Keratinocyte (primary cell): Measurements from ENCODE around the gene TFAP2E. TPM values are rescaled to one million over a fixed set of nuclear protein-coding genes. Genes with fewer than 3 reads are reported as not detected.

Source experiments
- DNase-seq: peaks from one replicate; pipeline ENCODE4 v3.0.0-alpha.2; 2011; ENCODE audit warnings: low read depth, missing footprints, low spot score
- FAIRE-seq: peaks from 2 replicates; lab custom pipeline; 2011; peaks lifted over from hg19 to GRCh38; lab: Jason Lieb, UNC
- H2AFZ ChIP-seq: 2 replicates; pipeline ENCODE4 v1.6.0; 2012; ENCODE audit warnings: low read length, control low read depth, inconsistent platforms; ENCODE audit not compliant: control insufficient read depth
- H3K27ac ChIP-seq: 2 replicates; pipeline ENCODE4 v1.5.1; 2011; ENCODE audit warnings: low read length; ENCODE audit not compliant: control insufficient read depth, insufficient read depth
- H3K27me3 ChIP-seq: 3 replicates; pipeline ENCODE4 v1.6.0; 2011; ENCODE audit warnings: low read length; ENCODE audit not compliant: control insufficient read depth, insufficient read depth; ENCODE audit errors: extremely low read depth
- H3K36me3 ChIP-seq, 2 experiments: 2 replicates in 1 of 2; 3 replicates in 1 of 2; pipeline ENCODE4 v1.5.1; 2011; ENCODE audit warnings: low read length in 2 of 2, mild to moderate bottlenecking in 1 of 2; ENCODE audit not compliant: control insufficient read depth in 2 of 2, insufficient read depth in 2 of 2; ENCODE audit errors: extremely low read depth in 1 of 2
- H3K4me1 ChIP-seq: 3 replicates; pipeline ENCODE4 v1.5.1; 2011; ENCODE audit warnings: low read length; ENCODE audit not compliant: control insufficient read depth, insufficient read depth; ENCODE audit errors: extremely low read depth
- H3K4me2 ChIP-seq: 3 replicates; pipeline ENCODE4 v1.6.0; 2011; ENCODE audit warnings: low read depth, low read length; ENCODE audit not compliant: control insufficient read depth, insufficient read depth; ENCODE audit errors: extremely low read depth
- H3K4me3 ChIP-seq, 3 experiments: fragments of 200-600 bp in 1 of 3; sonication (generic) in 1 of 3; 2 replicates in 2 of 3; 3 replicates in 1 of 3; pipeline ENCODE4 v1.5.1; 2011 to 2016; ENCODE audit warnings: low read length in 3 of 3, mild to moderate bottlenecking in 3 of 3, control low read depth in 2 of 3, inconsistent platforms in 1 of 3, low read depth in 1 of 3, mixed read lengths in 1 of 3, mixed run types in 1 of 3, moderate library complexity in 1 of 3; ENCODE audit not compliant: control insufficient read depth in 2 of 3, insufficient read depth in 2 of 3; ENCODE audit errors: extremely low read depth in 1 of 3
- H3K79me2 ChIP-seq: 2 replicates; pipeline ENCODE4 v1.6.0; 2012; ENCODE audit warnings: low read length; ENCODE audit not compliant: control insufficient read depth, insufficient read depth
- H3K9ac ChIP-seq: 3 replicates; pipeline ENCODE4 v1.6.0; 2011; ENCODE audit warnings: low read length; ENCODE audit not compliant: control insufficient read depth, insufficient read depth; ENCODE audit errors: extremely low read depth
- H3K9me1 ChIP-seq: 3 replicates; pipeline ENCODE4 v1.6.0; 2011; ENCODE audit warnings: low read length; ENCODE audit not compliant: control insufficient read depth, insufficient read depth; ENCODE audit errors: extremely low read depth
- H3K9me3 ChIP-seq: 2 replicates; pipeline ENCODE4 v1.5.1; 2012; ENCODE audit warnings: low read depth, low read length; ENCODE audit not compliant: control insufficient read depth
- H4K20me1 ChIP-seq: 3 replicates; pipeline ENCODE4 v1.6.0; 2011; ENCODE audit warnings: low read length; ENCODE audit not compliant: control insufficient read depth, insufficient read depth; ENCODE audit errors: extremely low read depth
- EZH2 ChIP-seq: IDR thresholded peaks from one replicate; pipeline ENCODE4 v1.6.1; 2012; ENCODE audit warnings: inconsistent platforms, mild to moderate bottlenecking, low read length, moderate library complexity
- dilution Hi-C: fragments of 300-500 bp; cut with MboI; formaldehyde crosslinking; loops from one replicate; pipeline ENCODE4 v1.7.0; 2020; ENCODE audit warnings: low sequenced_read_pairs; ENCODE audit not compliant: extremely low pct_ligation_motif_present
- polyA plus RNA-seq, 5 experiments: library from polyadenylated mRNA; depleted of rRNA in 3 of 5; stranded (reverse) in 3 of 5; stranded (forward) in 1 of 5; unstranded in 1 of 5; fragments of >200 nt; gene quantifications; 1 replicate in 1 of 5; 2 replicates in 3 of 5; 3 replicates in 1 of 5; pipeline versions ENCODE4 v1.2.1 to v1.2.3, GENCODE V29; 2011 to 2012; ENCODE audit warnings: missing spikeins in 2 of 5, low read depth in 1 of 5, low replicate concordance in 1 of 5
- TF ChIP-seq, protein P1 (sequence below), 3 experiments: IDR thresholded peaks in 1 of 3; conservative IDR thresholded peaks in 1 of 3; optimal IDR thresholded peaks in 1 of 3; 2 replicates in 2 of 3; 3 replicates in 1 of 3; pipeline versions ENCODE3 to v1.5.1; 2011; ENCODE audit warnings: low read length in 3 of 3, mild to moderate bottlenecking in 3 of 3, moderate library complexity in 2 of 3, control low read depth in 1 of 3, inconsistent platforms in 1 of 3; ENCODE audit not compliant: insufficient read depth in 2 of 3; ENCODE audit errors: extremely low read depth in 1 of 3

Gene TFAP2E
- polyA plus RNA-seq, 1 donor (not counting 4 experiments of a cell fraction or from before 2014, with no cell fraction given), result 0.26 TPM

DNA sequence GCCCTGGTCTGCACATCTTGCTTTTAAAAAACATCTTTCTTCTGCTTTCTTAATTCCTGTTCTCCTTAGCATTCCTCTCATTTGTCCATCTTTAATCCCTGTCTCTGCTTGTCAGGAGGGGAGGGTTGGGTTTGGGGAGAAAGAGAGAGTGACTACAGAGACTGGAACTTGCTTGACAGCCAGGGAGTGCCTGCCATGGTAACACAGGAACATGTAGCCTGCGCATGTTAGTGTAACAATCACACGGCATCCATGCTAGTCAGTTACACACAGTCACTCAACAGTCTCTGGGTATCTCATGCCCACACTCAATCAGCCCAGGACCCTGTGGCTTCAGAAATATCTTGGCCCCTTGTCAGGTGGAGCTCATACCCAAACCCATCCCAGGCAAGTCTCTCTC is 818 bp upstream of the TFAP2E start:
- H3K4me3 ChIP-seq, result peak overlapping the region in 2 of 3 experiments; percentile 2 to 61
- dilution Hi-C loops, result no loop called here
- no peaks in the 10 kb centered on the region for H3K36me3 ChIP-seq
- DNase-seq (no peak), FAIRE-seq (peak; percentile 93)
- peaks cover 14% of the 10 kb centered on the region for H3K27me3 ChIP-seq
- H3K79me2 ChIP-seq, result no peaks in the 10 kb centered on the region
- H3K4me1 ChIP-seq, result peaks cover 43% of the 10 kb centered on the region
- H3K4me2 ChIP-seq, result peak overlapping the region; percentile 78
- peak overlapping the region; percentile 19 for H3K9ac ChIP-seq
- no peak for TF ChIP-seq EZH2
- H3K27ac ChIP-seq, result no peak overlapping the region
- no peaks in the 10 kb centered on the region for H4K20me1 ChIP-seq
- H2AFZ ChIP-seq, result no peak overlapping the region
- no peaks in the 10 kb centered on the region for H3K9me3 ChIP-seq
- H3K9me1 ChIP-seq, result no peaks in the 10 kb centered on the region

DNA sequence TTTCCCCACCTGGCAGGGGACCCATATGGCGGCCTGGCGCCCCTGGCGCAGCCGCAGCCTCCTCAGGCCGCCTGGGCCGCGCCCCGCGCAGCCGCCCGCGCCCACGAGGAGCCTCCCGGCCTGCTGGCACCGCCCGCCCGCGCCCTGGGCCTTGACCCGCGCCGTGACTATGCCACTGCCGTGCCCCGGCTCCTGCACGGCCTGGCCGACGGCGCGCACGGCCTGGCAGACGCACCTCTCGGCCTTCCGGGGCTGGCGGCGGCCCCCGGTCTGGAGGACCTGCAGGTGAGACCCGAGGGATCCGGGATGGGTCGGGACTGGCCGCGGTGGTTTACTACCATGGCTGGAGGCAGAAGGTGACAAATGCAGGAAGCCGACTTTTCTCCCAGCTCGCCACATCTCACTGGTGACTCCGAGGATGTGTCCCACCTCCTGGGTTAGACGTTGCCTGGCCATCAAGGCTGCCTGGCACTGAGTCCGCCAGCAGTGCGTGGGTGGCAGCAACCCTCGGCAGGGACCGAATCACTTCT is 1.1 kb downstream of the TFAP2E start:
- Histone ChIP-seq H4K20me1 (no peaks in the 10 kb centered on the region), H3K9me3 (no peaks in the 10 kb centered on the region), H2AFZ (peak overlapping the region; percentile 5), H3K4me1 (peaks cover 40% of the 10 kb centered on the region), H3K4me3 (no peak overlapping the region), H3K79me2 (no peaks in the 10 kb centered on the region), H3K36me3 (no peaks in the 10 kb centered on the region), H3K27ac (no peak overlapping the region), H3K9ac (no peak overlapping the region), H3K4me2 (no peak overlapping the region), H3K27me3 (peaks cover 14% of the 10 kb centered on the region), H3K9me1 (no peaks in the 10 kb centered on the region)
- no peak for DNase-seq
- no peak for FAIRE-seq
- dilution Hi-C loops, result no loop called here
- TF ChIP-seq, protein P1, sequence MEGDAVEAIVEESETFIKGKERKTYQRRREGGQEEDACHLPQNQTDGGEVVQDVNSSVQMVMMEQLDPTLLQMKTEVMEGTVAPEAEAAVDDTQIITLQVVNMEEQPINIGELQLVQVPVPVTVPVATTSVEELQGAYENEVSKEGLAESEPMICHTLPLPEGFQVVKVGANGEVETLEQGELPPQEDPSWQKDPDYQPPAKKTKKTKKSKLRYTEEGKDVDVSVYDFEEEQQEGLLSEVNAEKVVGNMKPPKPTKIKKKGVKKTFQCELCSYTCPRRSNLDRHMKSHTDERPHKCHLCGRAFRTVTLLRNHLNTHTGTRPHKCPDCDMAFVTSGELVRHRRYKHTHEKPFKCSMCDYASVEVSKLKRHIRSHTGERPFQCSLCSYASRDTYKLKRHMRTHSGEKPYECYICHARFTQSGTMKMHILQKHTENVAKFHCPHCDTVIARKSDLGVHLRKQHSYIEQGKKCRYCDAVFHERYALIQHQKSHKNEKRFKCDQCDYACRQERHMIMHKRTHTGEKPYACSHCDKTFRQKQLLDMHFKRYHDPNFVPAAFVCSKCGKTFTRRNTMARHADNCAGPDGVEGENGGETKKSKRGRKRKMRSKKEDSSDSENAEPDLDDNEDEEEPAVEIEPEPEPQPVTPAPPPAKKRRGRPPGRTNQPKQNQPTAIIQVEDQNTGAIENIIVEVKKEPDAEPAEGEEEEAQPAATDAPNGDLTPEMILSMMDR (optimal IDR thresholded peaks at IDR 0.05 in 1 of 3, IDR thresholded peaks at IDR 0.05 in 1 of 3, conservative IDR thresholded peaks at IDR 0.05 in 1 of 3; ENCODE audit: extremely low read depth in 1 of 3, insufficient read depth in 2 of 3, low read length in 3 of 3), result no peak
- no peak for TF ChIP-seq EZH2
